SU-DHL-6 (cell line): ENCODE results near the gene KDM7A.

Source experiments
- H2AFZ ChIP-seq: fragments of 200-600 bp; sonication (generic); 2 replicates; pipeline ENCODE4 v1.6.1; 2014; ENCODE audit warnings: low read depth, mild to moderate bottlenecking, moderate library complexity, mixed read lengths, antibody characterized with exemption, low read length; ENCODE audit not compliant: severe bottlenecking
- H3F3A ChIP-seq: fragments of 200-600 bp; shearing (Covaris generic); 2 replicates; pipeline ENCODE4 v1.6.0; 2016; ENCODE audit warnings: antibody characterized with exemption, mild to moderate bottlenecking; ENCODE audit not compliant: insufficient read depth
- H3K27ac ChIP-seq: fragments of 200-600 bp; sonication (generic); 2 replicates; pipeline ENCODE4 v1.5.1; 2016; ENCODE audit warnings: low read depth, mild to moderate bottlenecking, low read length, moderate library complexity, mixed read lengths
- H3K27me3 ChIP-seq: fragments of 200-600 bp; sonication (generic), shearing (Covaris generic); 2 replicates; pipeline ENCODE4 v1.6.0; 2014; ENCODE audit warnings: mild to moderate bottlenecking, low read length
- H3K36me3 ChIP-seq: fragments of 200-600 bp; sonication (generic); 2 replicates; pipeline ENCODE4 v1.6.1; 2014; ENCODE audit warnings: mild to moderate bottlenecking, low read length, mixed read lengths
- H3K4me2 ChIP-seq: fragments of 300-600, 200-600 bp; shearing (Covaris generic), sonication (generic); 2 replicates; pipeline ENCODE4 v1.6.0; 2014; ENCODE audit warnings: low read length, low read depth, mild to moderate bottlenecking; ENCODE audit not compliant: poor library complexity, severe bottlenecking
- H3K4me3 ChIP-seq: fragments of 200-600 bp; sonication (generic); 2 replicates; pipeline ENCODE4 v1.5.1; 2014; ENCODE audit warnings: antibody characterized with exemption, low read length, mild to moderate bottlenecking, mixed read lengths; ENCODE audit not compliant: insufficient read depth, poor library complexity, severe bottlenecking
- H3K79me2 ChIP-seq: fragments of 200-600 bp; sonication (generic); 2 replicates; pipeline ENCODE4 v1.6.1; 2014; ENCODE audit warnings: mild to moderate bottlenecking, low read length, moderate library complexity; ENCODE audit not compliant: insufficient read depth
- H3K9ac ChIP-seq: fragments of 200-600 bp; sonication (generic); 2 replicates; pipeline ENCODE4 v1.7.0; 2014; ENCODE audit warnings: mild to moderate bottlenecking, low read length
- H3K9me2 ChIP-seq: fragments of 200-600 bp; sonication (generic); replicated peaks from 2 replicates; pipeline ENCODE4 v1.6.1; 2014; ENCODE audit warnings: low read length; ENCODE audit not compliant: insufficient read depth
- H3K9me3 ChIP-seq: fragments of 200-600 bp; sonication (generic); 2 replicates; pipeline ENCODE4 v1.6.1; 2014; ENCODE audit warnings: low read length, mixed read lengths; ENCODE audit not compliant: insufficient read depth
- H4K20me1 ChIP-seq: fragments of 200-600 bp; sonication (generic); 2 replicates; pipeline ENCODE4 v1.6.1; 2014; ENCODE audit warnings: low read depth, mild to moderate bottlenecking, antibody characterized with exemption, low read length, moderate library complexity, mixed read lengths
- EZH2phosphoT487 ChIP-seq: fragments of 200-600 bp; sonication (generic), shearing (Covaris generic); conservative IDR thresholded peaks from 2 replicates; pipeline ENCODE4 v1.6.1; 2018; ENCODE audit warnings: mild to moderate bottlenecking, antibody characterized with exemption, low read length, moderate library complexity, mixed read lengths
- TF ChIP-seq, protein P1 (sequence below): fragments of 200-600 bp; sonication (generic); IDR thresholded peaks from one replicate; pipeline ENCODE4 v1.5.1; 2017; ENCODE audit warnings: antibody characterized with exemption, mild to moderate bottlenecking, low read length, moderate library complexity; ENCODE audit not compliant: insufficient read depth, poor library complexity, severe bottlenecking

KDM7A gene

GRCh38 chr7:140189917-140190316, 13.1 kb upstream of the KDM7A start:
- TF ChIP-seq, protein P1, sequence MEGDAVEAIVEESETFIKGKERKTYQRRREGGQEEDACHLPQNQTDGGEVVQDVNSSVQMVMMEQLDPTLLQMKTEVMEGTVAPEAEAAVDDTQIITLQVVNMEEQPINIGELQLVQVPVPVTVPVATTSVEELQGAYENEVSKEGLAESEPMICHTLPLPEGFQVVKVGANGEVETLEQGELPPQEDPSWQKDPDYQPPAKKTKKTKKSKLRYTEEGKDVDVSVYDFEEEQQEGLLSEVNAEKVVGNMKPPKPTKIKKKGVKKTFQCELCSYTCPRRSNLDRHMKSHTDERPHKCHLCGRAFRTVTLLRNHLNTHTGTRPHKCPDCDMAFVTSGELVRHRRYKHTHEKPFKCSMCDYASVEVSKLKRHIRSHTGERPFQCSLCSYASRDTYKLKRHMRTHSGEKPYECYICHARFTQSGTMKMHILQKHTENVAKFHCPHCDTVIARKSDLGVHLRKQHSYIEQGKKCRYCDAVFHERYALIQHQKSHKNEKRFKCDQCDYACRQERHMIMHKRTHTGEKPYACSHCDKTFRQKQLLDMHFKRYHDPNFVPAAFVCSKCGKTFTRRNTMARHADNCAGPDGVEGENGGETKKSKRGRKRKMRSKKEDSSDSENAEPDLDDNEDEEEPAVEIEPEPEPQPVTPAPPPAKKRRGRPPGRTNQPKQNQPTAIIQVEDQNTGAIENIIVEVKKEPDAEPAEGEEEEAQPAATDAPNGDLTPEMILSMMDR = no peak
- TF ChIP-seq EZH2phosphoT487 = no peak
- Histone ChIP-seq H3K4me3 (no peak overlapping the region), H3F3A (no peaks in the 10 kb centered on the region), H3K9ac (no peak overlapping the region), H3K9me2 (no peaks in the 10 kb centered on the region), H2AFZ (no peak overlapping the region), H3K27ac (no peak overlapping the region), H3K27me3 (no peaks in the 10 kb centered on the region), H3K36me3 (no peaks in the 10 kb centered on the region), H3K9me3 (no peaks in the 10 kb centered on the region), H4K20me1 (no peaks in the 10 kb centered on the region), H3K4me2 (no peak overlapping the region), H3K79me2 (no peaks in the 10 kb centered on the region)

DNA sequence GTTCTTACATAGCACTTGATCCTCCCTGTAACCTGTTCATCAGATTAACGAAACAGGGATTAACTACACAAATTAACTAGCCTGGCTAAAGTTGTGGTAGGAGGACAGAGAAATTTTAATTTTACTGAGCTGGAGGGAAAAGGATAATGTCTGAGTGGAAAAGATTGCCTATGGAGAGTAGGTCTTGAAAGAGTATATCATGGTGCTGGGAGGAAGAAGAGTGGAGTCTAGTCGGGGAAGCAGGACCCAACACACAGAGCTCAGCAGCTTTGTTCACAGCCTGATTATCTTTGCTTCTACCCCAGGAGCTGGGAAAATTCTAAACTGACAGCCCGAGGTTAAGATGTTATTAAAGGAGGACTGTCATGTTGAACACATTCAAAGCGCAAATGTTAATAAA, 6.1 kb upstream of the KDM7A start:
- Histone ChIP-seq H3K9ac (no peak overlapping the region), H3K27me3 (peaks cover 3% of the 10 kb centered on the region; the same call in 1 of the 2 replicates), H3K9me2 (no peaks in the 10 kb centered on the region), H3K9me3 (no peaks in the 10 kb centered on the region), H2AFZ (no peak overlapping the region), H3K79me2 (no peaks in the 10 kb centered on the region), H3K4me2 (no peak overlapping the region), H3K4me3 (no peak overlapping the region), H4K20me1 (no peaks in the 10 kb centered on the region), H3K27ac (no peak overlapping the region), H3K36me3 (no peaks in the 10 kb centered on the region), H3F3A (no peaks in the 10 kb centered on the region)
- TF ChIP-seq, protein P1 = no peak
- TF ChIP-seq EZH2phosphoT487 = no peak

- TF ChIP-seq, protein P1 = no peak
- no peaks in the 10 kb centered on the region for H3K9me3 ChIP-seq
- H4K20me1 ChIP-seq = no peaks in the 10 kb centered on the region
- no peaks in the 10 kb centered on the region for H3F3A ChIP-seq
- no peaks in the 10 kb centered on the region for H3K79me2 ChIP-seq
- H2AFZ ChIP-seq = no peak overlapping the region
- H3K4me3 ChIP-seq = no peak overlapping the region
- H3K4me2 ChIP-seq = no peak overlapping the region
- no peaks in the 10 kb centered on the region for H3K9me2 ChIP-seq
- no peak overlapping the region for H3K27ac ChIP-seq
- no peak overlapping the region for H3K9ac ChIP-seq
- no peaks in the 10 kb centered on the region for H3K36me3 ChIP-seq
- H3K27me3 ChIP-seq = peaks cover 3% of the 10 kb centered on the region; the same call in 1 of the 2 replicates
Measured at GRCh38 chr7:140179339-140179738, 2.6 kb upstream of the KDM7A start.
